HepG2 (cell line): Measurements from ENCODE around the gene CCDC18.

Experiments
- ARHGAP35 ChIP-seq: sonication (generic); formaldehyde crosslinking; IDR thresholded peaks from 2 replicates; pipeline ENCODE4 v1.9.0; 2022; ENCODE audit warnings: mild to moderate bottlenecking, inconsistent platforms, moderate library complexity, missing genetic modification reagents, borderline replicate concordance
- CREM ChIP-seq, 2 experiments: sonication (generic) in 1 of 2; formaldehyde crosslinking in 1 of 2; IDR thresholded peaks; 2 replicates each; pipeline versions ENCODE4 v1.4.0 to v1.6.1; 2016 to 2020; ENCODE audit warnings: antibody characterized with exemption in 1 of 2, mild to moderate bottlenecking in 1 of 2, missing genetic modification reagents in 1 of 2
- CTCF ChIP-seq: sonication (generic); formaldehyde crosslinking; IDR thresholded peaks from 2 replicates; pipeline ENCODE4 v1.5.0; 2020; ENCODE audit warnings: mild to moderate bottlenecking, missing genetic modification reagents, moderate library complexity
- HCFC1 ChIP-seq: fragments of 150-350 bp; IDR thresholded peaks from 2 replicates; pipeline ENCODE4 v1.6.1; 2014; ENCODE audit warnings: low read depth, low read length
- JUN ChIP-seq: sonication (generic); formaldehyde crosslinking; IDR thresholded peaks from 2 replicates; pipeline ENCODE4 v1.4.0; 2020; ENCODE audit warnings: mild to moderate bottlenecking, missing genetic modification reagents
- MXD4 ChIP-seq: IDR thresholded peaks from 2 replicates; pipeline ENCODE4 v1.6.1; 2016; ENCODE audit warnings: mild to moderate bottlenecking, missing biosample characterization, missing genetic modification reagents
- POLR2A ChIP-seq, 2 experiments: IDR thresholded peaks; 2 replicates each; pipeline ENCODE4 v1.6.1; 2011; ENCODE audit warnings: low read depth in 2 of 2, low read length in 2 of 2, mild to moderate bottlenecking in 1 of 2, moderate library complexity in 1 of 2; ENCODE audit not compliant: insufficient read depth in 1 of 2
- REPIN1 ChIP-seq: sonication (generic); formaldehyde crosslinking; IDR thresholded peaks from 2 replicates; pipeline ENCODE4 v1.8.0; 2022; ENCODE audit warnings: missing genetic modification reagents, low read depth, mild to moderate bottlenecking, borderline replicate concordance
- REST ChIP-seq, 2 experiments: IDR thresholded peaks; 2 replicates each; pipeline ENCODE4 v1.6.1; 2011 to 2012; ENCODE audit warnings: low read length in 2 of 2, borderline replicate concordance in 1 of 2, low read depth in 1 of 2, mild to moderate bottlenecking in 1 of 2, moderate library complexity in 1 of 2
- ZBTB42 ChIP-seq: sonication (generic); formaldehyde crosslinking; IDR thresholded peaks from 2 replicates; pipeline ENCODE4 v1.5.0; 2020; ENCODE audit warnings: mild to moderate bottlenecking, missing genetic modification reagents
- ZNF709 ChIP-seq: sonication (generic); formaldehyde crosslinking; IDR thresholded peaks from 2 replicates; pipeline ENCODE4 v1.5.0; 2020; ENCODE audit warnings: mild to moderate bottlenecking, missing genetic modification reagents

- no peak for TF ChIP-seq HCFC1
- TF ChIP-seq CREM (IDR thresholded peaks at IDR 0.05) = no peak
- TF ChIP-seq CREM (CRISPR knock-in tag; IDR thresholded peaks at IDR 0.05) = no peak
- no peak for TF ChIP-seq ARHGAP35 (CRISPR knock-in tag)
- no peak for TF ChIP-seq MXD4 (CRISPR knock-in tag)
- no peak for TF ChIP-seq REPIN1
- no peak for TF ChIP-seq ZNF709
- no peak for TF ChIP-seq REST (IDR thresholded peaks at IDR 0.05; ENCODE audit: borderline replicate concordance in 1 of 2, low read depth in 1 of 2, low read length in 2 of 2)
- no peak for TF ChIP-seq CTCF (CRISPR knock-in tag)
- TF ChIP-seq JUN (CRISPR knock-in tag) = no peak
- TF ChIP-seq ZBTB42 (CRISPR knock-in tag) = no peak
- TF ChIP-seq POLR2A (IDR thresholded peaks at IDR 0.05; ENCODE audit: insufficient read depth in 1 of 2, low read depth in 2 of 2, low read length in 2 of 2) = no peak
These were observed 21.2 kb upstream of the CCDC18 start for GRCh38 chr1:93159337-93159736.
